ENCODE data around the gene PODN. TPM values are rescaled to one million over a fixed set of nuclear protein-coding genes. Genes with fewer than 3 reads are reported as not detected.

Gene PODN
- total RNA-seq, 2 experiments from 2014 or later: not detected

DNA sequence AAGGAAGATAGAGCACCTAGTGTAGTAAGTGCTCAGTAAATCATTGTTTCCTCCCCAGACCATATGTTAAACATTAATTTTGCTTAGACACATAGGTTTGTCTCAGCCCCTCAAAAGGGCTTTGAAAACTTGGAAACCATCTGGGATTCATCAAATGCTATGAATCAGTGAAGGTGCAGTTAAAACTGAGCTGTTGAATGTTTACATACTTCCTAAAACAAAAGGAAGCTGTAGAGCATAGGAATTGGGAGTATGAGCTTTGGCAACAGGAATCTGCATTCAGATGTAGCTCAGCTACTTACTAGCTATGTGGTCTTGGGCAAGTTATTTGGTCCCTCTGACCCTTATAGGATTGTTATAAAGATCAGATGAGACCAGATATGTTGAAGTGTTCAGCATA is 18.7 kb upstream of the PODN start:
- POLR2A ChIA-PET: no interaction called here
- TF ChIP-seq, protein P1, sequence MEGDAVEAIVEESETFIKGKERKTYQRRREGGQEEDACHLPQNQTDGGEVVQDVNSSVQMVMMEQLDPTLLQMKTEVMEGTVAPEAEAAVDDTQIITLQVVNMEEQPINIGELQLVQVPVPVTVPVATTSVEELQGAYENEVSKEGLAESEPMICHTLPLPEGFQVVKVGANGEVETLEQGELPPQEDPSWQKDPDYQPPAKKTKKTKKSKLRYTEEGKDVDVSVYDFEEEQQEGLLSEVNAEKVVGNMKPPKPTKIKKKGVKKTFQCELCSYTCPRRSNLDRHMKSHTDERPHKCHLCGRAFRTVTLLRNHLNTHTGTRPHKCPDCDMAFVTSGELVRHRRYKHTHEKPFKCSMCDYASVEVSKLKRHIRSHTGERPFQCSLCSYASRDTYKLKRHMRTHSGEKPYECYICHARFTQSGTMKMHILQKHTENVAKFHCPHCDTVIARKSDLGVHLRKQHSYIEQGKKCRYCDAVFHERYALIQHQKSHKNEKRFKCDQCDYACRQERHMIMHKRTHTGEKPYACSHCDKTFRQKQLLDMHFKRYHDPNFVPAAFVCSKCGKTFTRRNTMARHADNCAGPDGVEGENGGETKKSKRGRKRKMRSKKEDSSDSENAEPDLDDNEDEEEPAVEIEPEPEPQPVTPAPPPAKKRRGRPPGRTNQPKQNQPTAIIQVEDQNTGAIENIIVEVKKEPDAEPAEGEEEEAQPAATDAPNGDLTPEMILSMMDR (IDR thresholded peaks at IDR 0.05): no peak
- Mint-ChIP-seq H3K27ac (no peak overlapping the region), H3K27me3 (no peaks in the 10 kb centered on the region), H3K36me3 (ENCODE audit: low read depth) (peaks cover 5% of the 10 kb centered on the region), H3K4me1 (ENCODE audit: low read depth) (peaks cover 5% of the 10 kb centered on the region), H3K9me3 (no peaks in the 10 kb centered on the region), H3K4me3 (no peak overlapping the region)
- CTCF ChIA-PET: interaction anchor here (1.0 to 1.4 kb wide), 3 partner anchors 10 to 139 kb away, joined by 3 to 7 read pairs (median 3); no protein-coding TSS in a partner anchor
- no peak for ATAC-seq
- intact Hi-C loops (cut with micrococcal nuclease): no loop called here
- no peak for DNase-seq

DNA sequence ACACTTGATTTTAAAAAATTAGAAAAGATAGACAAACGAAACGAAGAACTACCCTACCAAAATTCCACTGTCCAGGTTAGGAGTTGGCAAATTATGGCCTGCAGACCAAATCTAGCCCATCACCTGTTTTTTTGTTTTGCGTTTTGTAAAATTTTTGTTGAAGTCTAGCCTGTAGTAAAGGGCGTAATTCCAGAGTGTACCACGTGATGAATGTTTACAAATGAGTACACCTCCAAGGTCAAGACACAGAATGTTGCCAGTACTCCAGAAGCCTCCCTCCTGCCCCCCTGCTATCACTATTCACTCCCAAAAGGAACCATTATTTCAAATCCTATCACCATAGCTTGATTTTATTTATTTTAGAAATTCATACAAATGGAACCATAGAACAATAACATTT is 17.1 kb upstream of the PODN start:
- TF ChIP-seq, protein P1 (IDR thresholded peaks at IDR 0.05): no peak
- Mint-ChIP-seq H3K9me3 (no peaks in the 10 kb centered on the region), H3K4me1 (ENCODE audit: low read depth) (peaks cover 5% of the 10 kb centered on the region), H3K36me3 (ENCODE audit: low read depth) (peaks cover 4% of the 10 kb centered on the region), H3K27me3 (no peaks in the 10 kb centered on the region), H3K27ac (no peak overlapping the region), H3K4me3 (no peak overlapping the region)
- ChIA-PET POLR2A (interaction anchor here (0.6 kb wide), 2 partner anchors 108 to 349 kb away, joined by 3 read pairs; no protein-coding TSS in a partner anchor), CTCF (interaction anchor here (1.2 kb wide), 1 partner anchor 45 kb away, joined by 3 read pairs; no protein-coding TSS in a partner anchor)
- no peak for DNase-seq
- ATAC-seq: no peak
- intact Hi-C loops (cut with micrococcal nuclease): no loop called here

DNA sequence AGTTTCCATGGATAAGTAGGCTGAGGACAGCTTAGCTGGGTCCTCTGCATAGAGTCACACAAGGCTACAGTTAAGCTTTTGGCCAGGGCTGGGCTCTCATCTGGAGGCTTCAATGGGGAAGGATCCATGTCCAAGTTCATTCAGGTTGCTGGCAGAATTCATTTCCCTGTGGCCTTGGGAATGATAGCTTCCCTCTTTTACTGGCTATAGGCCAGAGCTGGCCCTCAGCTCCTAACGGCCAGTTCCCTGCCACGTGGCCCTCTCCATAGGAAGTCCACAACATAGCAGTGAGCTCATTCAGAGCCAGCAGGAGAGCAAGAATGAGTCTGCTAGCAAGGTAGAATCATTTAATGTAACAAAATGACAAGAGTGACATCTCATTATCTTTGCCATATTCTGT is 15.1 kb upstream of the PODN start:
- TF ChIP-seq, protein P1 (IDR thresholded peaks at IDR 0.05): no peak
- H3K36me3 Mint-ChIP-seq (ENCODE audit: low read depth): peaks cover 7% of the 10 kb centered on the region
- POLR2A ChIA-PET: no interaction called here
- ATAC-seq (no peak), DNase-seq (no peak)
- no peaks in the 10 kb centered on the region for H3K27me3 Mint-ChIP-seq
- no peak overlapping the region for H3K27ac Mint-ChIP-seq
- H3K4me1 Mint-ChIP-seq (ENCODE audit: low read depth): peaks cover 5% of the 10 kb centered on the region
- CTCF ChIA-PET: interaction anchor here (0.9 kb wide), 1 partner anchor 20 kb away, joined by 3 read pairs; no protein-coding TSS in a partner anchor
- no peaks in the 10 kb centered on the region for H3K9me3 Mint-ChIP-seq
- no peak overlapping the region for H3K4me3 Mint-ChIP-seq
- intact Hi-C loops (cut with micrococcal nuclease): no loop called here

DNA sequence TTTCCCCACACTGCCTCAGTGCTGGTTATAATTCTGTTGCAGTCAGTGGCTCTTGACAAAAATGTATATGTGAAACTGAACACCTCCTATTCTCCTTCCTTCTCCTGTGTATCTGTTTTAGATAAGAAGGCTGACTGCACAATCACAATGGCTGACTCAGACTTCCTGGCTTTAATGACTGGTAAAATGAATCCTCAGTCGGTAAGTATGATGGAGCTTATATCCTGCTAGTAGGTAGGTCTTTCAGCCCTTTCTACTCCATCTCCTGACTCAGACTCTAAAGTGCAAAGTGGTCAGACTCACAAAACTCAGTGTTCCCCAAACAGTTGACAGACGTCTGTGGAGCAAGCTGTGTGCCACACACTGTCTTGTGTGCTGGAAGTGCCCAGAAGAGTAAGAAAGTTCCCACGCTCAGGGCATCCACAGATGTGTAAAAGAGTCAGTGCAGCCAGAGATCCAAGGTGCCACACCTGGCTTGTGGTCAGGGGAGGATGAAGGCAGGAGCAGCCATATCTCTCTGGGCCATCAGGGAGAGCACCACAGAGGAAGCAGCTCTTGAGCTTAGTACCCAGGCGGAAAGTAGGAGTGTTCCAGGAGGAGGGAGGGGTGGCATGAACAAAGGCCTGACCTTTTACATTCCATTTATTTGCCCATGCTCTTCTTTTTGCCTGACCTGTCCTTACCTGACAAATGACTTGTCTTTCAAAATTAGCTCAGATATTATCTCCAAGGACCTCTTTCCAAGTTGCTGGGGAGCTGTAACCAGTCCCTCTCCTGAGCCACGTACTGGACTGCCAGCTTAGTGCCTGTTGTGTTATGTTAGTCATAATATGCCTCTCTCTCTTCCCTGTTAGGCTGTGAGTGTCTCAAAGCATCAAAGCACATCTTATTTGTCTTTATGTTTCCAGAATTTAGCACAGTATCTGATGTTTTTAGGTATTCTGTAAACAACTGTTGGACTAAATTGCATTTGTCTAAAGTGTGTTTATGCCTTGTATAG is 14.0 kb upstream of the PODN start:
- TF ChIP-seq, protein P1 (IDR thresholded peaks at IDR 0.05): no peak
- Mint-ChIP-seq H3K36me3 (ENCODE audit: low read depth) (peaks cover 17% of the 10 kb centered on the region), H3K9me3 (no peaks in the 10 kb centered on the region), H3K4me1 (ENCODE audit: low read depth) (peaks cover 5% of the 10 kb centered on the region), H3K4me3 (no peak overlapping the region), H3K27ac (no peak overlapping the region), H3K27me3 (no peaks in the 10 kb centered on the region)
- intact Hi-C loops (cut with micrococcal nuclease): no loop called here
- CTCF ChIA-PET: interaction anchor here (1.4 to 1.5 kb wide), 2 partner anchors 11 to 134 kb away, joined by 5 to 6 read pairs; no protein-coding TSS in a partner anchor
- POLR2A ChIA-PET: interaction anchor here (1.0 kb wide), 1 partner anchor 34 kb away, joined by 3 read pairs; no protein-coding TSS in a partner anchor
- no peak for DNase-seq
- ATAC-seq: peak; percentile 86
